IPS-15b (cell line): Measurements from ENCODE around the gene AIFM2.

Source experiments
- H3K27me3 ChIP-seq: one replicate; pipeline ENCODE4 v1.6.1; 2013; ENCODE audit warnings: low read length; ENCODE audit not compliant: control insufficient read depth, insufficient read depth
- H3K36me3 ChIP-seq: one replicate; pipeline ENCODE4 v1.6.1; 2013; ENCODE audit warnings: low read length; ENCODE audit not compliant: control insufficient read depth, insufficient read depth
- H3K4me1 ChIP-seq: one replicate; pipeline ENCODE4 v1.6.1; 2013; ENCODE audit warnings: mild to moderate bottlenecking, low read length; ENCODE audit not compliant: control insufficient read depth, insufficient read depth
- H3K4me3 ChIP-seq: one replicate; pipeline ENCODE4 v1.5.1; 2013; ENCODE audit warnings: low read depth, low read length
- H3K9ac ChIP-seq: one replicate; pipeline ENCODE4 v1.6.1; 2013; ENCODE audit warnings: low read depth, mild to moderate bottlenecking, low read length
- H3K9me3 ChIP-seq: one replicate; pipeline ENCODE4 v1.6.1; 2013; ENCODE audit warnings: mild to moderate bottlenecking, low read length; ENCODE audit not compliant: control insufficient read depth, insufficient read depth

The AIFM2 gene

GRCh38 chr10:70145166-70145665 is 12.6 kb upstream of the AIFM2 start:
- H3K9ac ChIP-seq, result peak overlapping the region; percentile 76
- no peaks in the 10 kb centered on the region for H3K36me3 ChIP-seq
- H3K4me3 ChIP-seq, result peak overlapping the region; percentile 70
- peaks cover 4% of the 10 kb centered on the region for H3K4me1 ChIP-seq
- H3K9me3 ChIP-seq, result no peaks in the 10 kb centered on the region
- H3K27me3 ChIP-seq, result peaks cover 5% of the 10 kb centered on the region

- Histone ChIP-seq H3K27me3 (peaks cover 5% of the 10 kb centered on the region), H3K4me1 (peaks cover 4% of the 10 kb centered on the region), H3K4me3 (peak overlapping the region; percentile 70), H3K9me3 (no peaks in the 10 kb centered on the region), H3K9ac (no peak overlapping the region), H3K36me3 (no peaks in the 10 kb centered on the region)
Observed at GRCh38 chr10:70144372-70145110, 11.9 kb upstream of the AIFM2 start.

- H3K27me3 ChIP-seq, result peaks cover 5% of the 10 kb centered on the region
- no peaks in the 10 kb centered on the region for H3K9me3 ChIP-seq
- H3K4me1 ChIP-seq, result peaks cover 4% of the 10 kb centered on the region
- no peak overlapping the region for H3K4me3 ChIP-seq
- H3K36me3 ChIP-seq, result no peaks in the 10 kb centered on the region
- H3K9ac ChIP-seq, result no peak overlapping the region
Observed at GRCh38 chr10:70142555-70142954, 9.9 kb upstream of the AIFM2 start.

GRCh38 chr10:70140297-70140696 is 7.7 kb upstream of the AIFM2 start:
- Histone ChIP-seq H3K9me3 (no peaks in the 10 kb centered on the region), H3K4me3 (no peak overlapping the region), H3K9ac (no peak overlapping the region), H3K4me1 (peaks cover 4% of the 10 kb centered on the region), H3K36me3 (no peaks in the 10 kb centered on the region), H3K27me3 (peaks cover 4% of the 10 kb centered on the region)

GRCh38 chr10:70139997-70140250 is 7.3 kb upstream of the AIFM2 start:
- Histone ChIP-seq H3K4me3 (no peak overlapping the region), H3K9me3 (no peaks in the 10 kb centered on the region), H3K9ac (no peak overlapping the region), H3K27me3 (peaks cover under 1% of the 10 kb centered on the region), H3K4me1 (peaks cover 3% of the 10 kb centered on the region), H3K36me3 (no peaks in the 10 kb centered on the region)

GRCh38 chr10:70139151-70139996 is 6.7 kb upstream of the AIFM2 start:
- Histone ChIP-seq H3K4me3 (no peak overlapping the region), H3K36me3 (no peaks in the 10 kb centered on the region), H3K4me1 (no peaks in the 10 kb centered on the region), H3K27me3 (no peaks in the 10 kb centered on the region), H3K9me3 (no peaks in the 10 kb centered on the region), H3K9ac (no peak overlapping the region)

- Histone ChIP-seq H3K4me1 (peaks cover 1% of the 10 kb centered on the region), H3K27me3 (peaks cover 4% of the 10 kb centered on the region), H3K36me3 (no peaks in the 10 kb centered on the region), H3K9me3 (no peaks in the 10 kb centered on the region), H3K9ac (no peak overlapping the region), H3K4me3 (no peak overlapping the region)
Observed at GRCh38 chr10:70137927-70138883, 5.6 kb upstream of the AIFM2 start.

- Histone ChIP-seq H3K4me1 (peaks cover 4% of the 10 kb centered on the region), H3K9me3 (no peaks in the 10 kb centered on the region), H3K27me3 (peaks cover 8% of the 10 kb centered on the region), H3K36me3 (no peaks in the 10 kb centered on the region), H3K4me3 (no peak overlapping the region), H3K9ac (no peak overlapping the region)
Observed at GRCh38 chr10:70137135-70137534, 4.5 kb upstream of the AIFM2 start.

GRCh38 chr10:70135684-70136083 is 3.1 kb upstream of the AIFM2 start:
- no peak overlapping the region for H3K4me3 ChIP-seq
- H3K36me3 ChIP-seq, result no peaks in the 10 kb centered on the region
- H3K4me1 ChIP-seq, result peaks cover 7% of the 10 kb centered on the region
- H3K9me3 ChIP-seq, result no peaks in the 10 kb centered on the region
- no peak overlapping the region for H3K9ac ChIP-seq
- H3K27me3 ChIP-seq, result peaks cover 15% of the 10 kb centered on the region

- H3K27me3 ChIP-seq, result peaks cover 15% of the 10 kb centered on the region
- H3K9me3 ChIP-seq, result no peaks in the 10 kb centered on the region
- H3K9ac ChIP-seq, result no peak overlapping the region
- no peaks in the 10 kb centered on the region for H3K36me3 ChIP-seq
- H3K4me1 ChIP-seq, result peaks cover 7% of the 10 kb centered on the region
- H3K4me3 ChIP-seq, result no peak overlapping the region
Observed at GRCh38 chr10:70135046-70135445, 2.4 kb upstream of the AIFM2 start.

GRCh38 chr10:70131560-70131937 is 1.1 kb downstream of the AIFM2 start:
- H3K4me3 ChIP-seq, result peak overlapping the region; percentile 66
- H3K4me1 ChIP-seq, result peaks cover 7% of the 10 kb centered on the region
- no peaks in the 10 kb centered on the region for H3K9me3 ChIP-seq
- no peaks in the 10 kb centered on the region for H3K36me3 ChIP-seq
- H3K27me3 ChIP-seq, result peaks cover 15% of the 10 kb centered on the region
- H3K9ac ChIP-seq, result no peak overlapping the region
